ENCODE data around the gene TTLL11. TPM values are rescaled to one million over a fixed set of nuclear protein-coding genes. Genes with fewer than 3 reads are reported as not detected.

TTLL11 gene
- polyA plus RNA-seq, 1 of the 3 experiments (the other 2 are of a cell fraction): 6.8 TPM

GRCh38 chr9:121812159-121812735, 280.9 kb downstream of the TTLL11 start:
- H4K20me1 ChIP-seq (ENCODE audit: insufficient read depth): no peaks in the 10 kb centered on the region
- H3K9ac ChIP-seq: no peak overlapping the region
- WGBS (ENCODE audit: low lambda C conversion rate): 73% methylated on average over 4 of the region's 12 CpGs
- H3K4me1 ChIP-seq (ENCODE audit: control insufficient read depth in 1 of 2, insufficient read depth in 2 of 2, low read depth in 1 of 2, low read length in 1 of 2): no peaks in the 10 kb centered on the region; a peak in 1 of 4 replicates
- no peak overlapping the region for H3K4me3 ChIP-seq (ENCODE audit: low read depth in 2 of 2, low read length in 1 of 2)
- no peaks in the 10 kb centered on the region for H3K9me2 ChIP-seq
- no peak for DNase-seq
- H2AFZ ChIP-seq (ENCODE audit: low read depth): no peak overlapping the region
- TF ChIP-seq SMC3 (IDR thresholded peaks at IDR 0.05; ENCODE audit: low read depth, low read length): no peak
- ChIA-PET POLR2A (no interaction called here), CTCF (no interaction called here)
- no peaks in the 10 kb centered on the region for H3K9me3 ChIP-seq
- H3K27me3 ChIP-seq (ENCODE audit: insufficient read depth): no peaks in the 10 kb centered on the region
- H3K36me3 ChIP-seq (replicated peaks in 1 of 2; ENCODE audit: control insufficient read depth in 1 of 2, insufficient read depth in 2 of 2, low read length in 1 of 2): no peaks in the 10 kb centered on the region
- no peak overlapping the region for H3K27ac ChIP-seq (ENCODE audit: low read depth in 2 of 2, low read length in 1 of 2)
- no peak overlapping the region for H3K4me2 ChIP-seq
- no peaks in the 10 kb centered on the region for H3F3A ChIP-seq (replicated peaks; ENCODE audit: insufficient read depth)
- no peaks in the 10 kb centered on the region for H3K79me2 ChIP-seq (ENCODE audit: insufficient read depth)

GRCh38 chr9:121811751-121812150, 281.4 kb downstream of the TTLL11 start:
- no peak for DNase-seq
- Histone ChIP-seq H3K4me2 (no peak overlapping the region), H3K4me3 (ENCODE audit: low read depth in 2 of 2, low read length in 1 of 2) (no peak overlapping the region), H3K9ac (no peak overlapping the region), H3F3A (replicated peaks; ENCODE audit: insufficient read depth) (no peaks in the 10 kb centered on the region), H3K4me1 (ENCODE audit: control insufficient read depth in 1 of 2, insufficient read depth in 2 of 2, low read depth in 1 of 2, low read length in 1 of 2) (no peaks in the 10 kb centered on the region; a peak in 1 of 4 replicates), H3K79me2 (ENCODE audit: insufficient read depth) (no peaks in the 10 kb centered on the region), H3K36me3 (replicated peaks in 1 of 2; ENCODE audit: control insufficient read depth in 1 of 2, insufficient read depth in 2 of 2, low read length in 1 of 2) (no peaks in the 10 kb centered on the region), H3K27ac (ENCODE audit: low read depth in 2 of 2, low read length in 1 of 2) (no peak overlapping the region), H4K20me1 (ENCODE audit: insufficient read depth) (no peaks in the 10 kb centered on the region), H2AFZ (ENCODE audit: low read depth) (no peak overlapping the region), H3K27me3 (ENCODE audit: insufficient read depth) (no peaks in the 10 kb centered on the region), H3K9me2 (no peaks in the 10 kb centered on the region), H3K9me3 (no peaks in the 10 kb centered on the region)
- TF ChIP-seq MAX (IDR thresholded peaks at IDR 0.05; ENCODE audit: low read depth): no peak
- POLR2A ChIA-PET: no interaction called here
- WGBS (ENCODE audit: low lambda C conversion rate): 90% methylated on average over 3 of the region's 10 CpGs
- CTCF ChIA-PET: interaction anchor here (1.0 kb wide), 1 partner anchor 23 kb away, joined by 3 read pairs; no protein-coding TSS in a partner anchor

GRCh38 chr9:121811140-121811539, 282.0 kb downstream of the TTLL11 start:
- Histone ChIP-seq H3F3A (replicated peaks; ENCODE audit: insufficient read depth) (no peaks in the 10 kb centered on the region), H3K4me2 (no peak overlapping the region), H2AFZ (ENCODE audit: low read depth) (no peak overlapping the region), H4K20me1 (ENCODE audit: insufficient read depth) (no peaks in the 10 kb centered on the region), H3K9me2 (no peaks in the 10 kb centered on the region), H3K79me2 (ENCODE audit: insufficient read depth) (no peaks in the 10 kb centered on the region), H3K27ac (ENCODE audit: low read depth in 2 of 2, low read length in 1 of 2) (no peak overlapping the region), H3K9me3 (no peaks in the 10 kb centered on the region), H3K4me1 (ENCODE audit: control insufficient read depth in 1 of 2, insufficient read depth in 2 of 2, low read depth in 1 of 2, low read length in 1 of 2) (no peaks in the 10 kb centered on the region; a peak in 1 of 4 replicates), H3K4me3 (ENCODE audit: low read depth in 2 of 2, low read length in 1 of 2) (no peak overlapping the region), H3K9ac (no peak overlapping the region), H3K36me3 (replicated peaks in 1 of 2; ENCODE audit: control insufficient read depth in 1 of 2, insufficient read depth in 2 of 2, low read length in 1 of 2) (no peaks in the 10 kb centered on the region), H3K27me3 (ENCODE audit: insufficient read depth) (no peaks in the 10 kb centered on the region)
- WGBS (ENCODE audit: low lambda C conversion rate): 86% methylated on average over 2 of the region's 9 CpGs
- ChIA-PET POLR2A (no interaction called here), CTCF (interaction anchor here (0.8 to 1.5 kb wide), 3 partner anchors 10 to 261 kb away, joined by 3 read pairs; no protein-coding TSS in a partner anchor)
- DNase-seq: no peak
- no peak for TF ChIP-seq SIN3A (IDR thresholded peaks at IDR 0.05; ENCODE audit: borderline replicate concordance, low read depth, low read length)
- no peak for TF ChIP-seq POLR2AphosphoS5 (IDR thresholded peaks at IDR 0.05; ENCODE audit: low read depth, low read length)
- TF ChIP-seq TAF1 (IDR thresholded peaks at IDR 0.05; ENCODE audit: borderline replicate concordance, low read depth, low read length): no peak
- TF ChIP-seq ZBTB33 (IDR thresholded peaks at IDR 0.05; ENCODE audit: borderline replicate concordance, low read depth): no peak
- TF ChIP-seq YY1 (IDR thresholded peaks at IDR 0.05; ENCODE audit: low read depth): no peak
- TF ChIP-seq REST (IDR thresholded peaks at IDR 0.05; ENCODE audit: low read depth, low read length): no peak
- TF ChIP-seq EZH2phosphoT487 (IDR thresholded peaks at IDR 0.05; ENCODE audit: borderline replicate concordance, low read depth): no peak
- TF ChIP-seq TCF12 (IDR thresholded peaks at IDR 0.05): no peak
- TF ChIP-seq FOSL2 (IDR thresholded peaks at IDR 0.05; ENCODE audit: borderline replicate concordance, low read depth): no peak
- TF ChIP-seq NRF1 (IDR thresholded peaks at IDR 0.05; ENCODE audit: low read depth, low read length): no peak
- TF ChIP-seq RFX5 (IDR thresholded peaks at IDR 0.05; ENCODE audit: low read length): no peak
- no peak for TF ChIP-seq PBX3 (IDR thresholded peaks at IDR 0.05)
- no peak for TF ChIP-seq GABPA (IDR thresholded peaks at IDR 0.05; ENCODE audit: low read depth)
- TF ChIP-seq RXRA (IDR thresholded peaks at IDR 0.05; ENCODE audit: borderline replicate concordance, low read depth): no peak

Measured in SK-N-SH (cell line).